WTC11 (cell line): ENCODE measurements around the gene CDK18. TPM values are rescaled to one million over a fixed set of nuclear protein-coding genes. Genes with fewer than 3 reads are reported as not detected.

Source experiments
- FOXK1 ChIP-seq: sonication (generic); formaldehyde crosslinking; IDR thresholded peaks from 2 replicates; pipeline ENCODE4 v1.8.0; 2022; ENCODE audit warnings: mild to moderate bottlenecking, moderate library complexity, missing genetic modification reagents
- SMAD3 ChIP-seq: sonication (generic); formaldehyde crosslinking; IDR thresholded peaks from 2 replicates; pipeline ENCODE4 v1.8.0; 2022; ENCODE audit warnings: missing genetic modification reagents, mild to moderate bottlenecking, borderline replicate concordance
- total RNA-seq: library from RNA; stranded (reverse); gene quantifications from 3 replicates; pipeline ENCODE4 v1.2.3, GENCODE V29; 2021
- TF ChIP-seq, protein P1 (sequence below): sonication (generic); formaldehyde crosslinking; conservative IDR thresholded peaks from 2 replicates; pipeline ENCODE4 v1.8.1; 2023; ENCODE audit warnings: mild to moderate bottlenecking, low read depth, missing genetic modification reagents, moderate library complexity

CDK18 gene
- total RNA-seq, 1 experiment from 2014 or later = 71.9 TPM

DNA sequence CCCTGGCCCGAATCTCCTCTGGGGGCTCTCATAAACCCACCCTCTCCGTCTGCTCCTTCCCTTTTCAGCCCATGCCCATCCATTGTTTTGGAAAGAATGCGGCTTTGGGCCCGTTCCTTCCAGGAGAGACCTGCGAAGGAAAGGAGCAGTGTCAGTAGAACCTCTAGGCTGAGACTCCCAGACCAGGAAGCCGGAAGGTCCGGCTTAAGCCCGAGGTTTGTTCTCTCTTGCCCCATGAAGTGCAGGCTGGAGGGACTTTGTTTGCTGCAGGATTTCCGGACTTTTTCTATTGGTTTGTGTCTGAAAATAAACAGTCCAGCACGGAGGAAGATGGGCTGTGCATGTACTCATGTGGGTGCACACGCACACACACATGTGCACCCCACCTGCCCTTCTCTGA is 77.6 kb downstream of the CDK18 start (continued):
- TF ChIP-seq, protein P1, sequence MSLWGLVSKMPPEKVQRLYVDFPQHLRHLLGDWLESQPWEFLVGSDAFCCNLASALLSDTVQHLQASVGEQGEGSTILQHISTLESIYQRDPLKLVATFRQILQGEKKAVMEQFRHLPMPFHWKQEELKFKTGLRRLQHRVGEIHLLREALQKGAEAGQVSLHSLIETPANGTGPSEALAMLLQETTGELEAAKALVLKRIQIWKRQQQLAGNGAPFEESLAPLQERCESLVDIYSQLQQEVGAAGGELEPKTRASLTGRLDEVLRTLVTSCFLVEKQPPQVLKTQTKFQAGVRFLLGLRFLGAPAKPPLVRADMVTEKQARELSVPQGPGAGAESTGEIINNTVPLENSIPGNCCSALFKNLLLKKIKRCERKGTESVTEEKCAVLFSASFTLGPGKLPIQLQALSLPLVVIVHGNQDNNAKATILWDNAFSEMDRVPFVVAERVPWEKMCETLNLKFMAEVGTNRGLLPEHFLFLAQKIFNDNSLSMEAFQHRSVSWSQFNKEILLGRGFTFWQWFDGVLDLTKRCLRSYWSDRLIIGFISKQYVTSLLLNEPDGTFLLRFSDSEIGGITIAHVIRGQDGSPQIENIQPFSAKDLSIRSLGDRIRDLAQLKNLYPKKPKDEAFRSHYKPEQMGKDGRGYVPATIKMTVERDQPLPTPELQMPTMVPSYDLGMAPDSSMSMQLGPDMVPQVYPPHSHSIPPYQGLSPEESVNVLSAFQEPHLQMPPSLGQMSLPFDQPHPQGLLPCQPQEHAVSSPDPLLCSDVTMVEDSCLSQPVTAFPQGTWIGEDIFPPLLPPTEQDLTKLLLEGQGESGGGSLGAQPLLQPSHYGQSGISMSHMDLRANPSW (CRISPR knock-in tag) = no peak
- TF ChIP-seq FOXK1 = no peak
- no peak for TF ChIP-seq SMAD3 (CRISPR knock-in tag)

Other genes starting within 250 kb of the CDK18 start
- gene NUAK2, start 182.9 kb upstream of the CDK18 start, total RNA-seq = 8.7 to 10.8 TPM (median 10.8 TPM) in 3 replicates
- 1.6 to 1.7 TPM (median 1.7 TPM) in 3 replicates for gene KLHDC8A, start 147.7 kb upstream of the CDK18 start, total RNA-seq
- gene LEMD1, start 82.6 kb upstream of the CDK18 start, total RNA-seq = 14.7 to 26.3 TPM (median 15.3 TPM) in 3 replicates
- 5.2 to 9.8 TPM (median 5.3 TPM) in 3 replicates for gene BLACAT1, start 48.6 kb upstream of the CDK18 start, total RNA-seq
- 34.4 to 39.0 TPM (median 37.5 TPM) in 3 replicates for gene ELK4, start 127.3 kb downstream of the CDK18 start, total RNA-seq
- gene SLC45A3, start 175.8 kb downstream of the CDK18 start, total RNA-seq = 14.8 to 15.2 TPM (median 15.0 TPM) in 3 replicates
- 401 to 414 TPM (median 403 TPM) in 3 replicates for gene NUCKS1, start 245.5 kb downstream of the CDK18 start, total RNA-seq